Neural cell (in vitro differentiated cells): Measurements from ENCODE around the gene CDC37. TPM values are rescaled to one million over a fixed set of nuclear protein-coding genes. Genes with fewer than 3 reads are reported as not detected.

ENCODE experiments used
- H2AFZ ChIP-seq: fragments of 200-600, 300-800 bp; sonication (generic), shearing (Covaris generic); 2 replicates; pipeline ENCODE4 v1.6.0; 2014; ENCODE audit warnings: low read depth, mild to moderate bottlenecking, antibody characterized with exemption, low read length, moderate library complexity
- H3F3A ChIP-seq: fragments of 200-600 bp; shearing (Covaris generic); 2 replicates; pipeline ENCODE4 v1.6.1; 2016; ENCODE audit warnings: mild to moderate bottlenecking, moderate library complexity, mixed read lengths, antibody characterized with exemption, low read length; ENCODE audit not compliant: insufficient read depth, poor library complexity, severe bottlenecking
- H3K27ac ChIP-seq: fragments of 200-600, 300-800 bp; sonication (generic), shearing (Covaris generic); 2 replicates; pipeline ENCODE4 v1.5.1; 2014; ENCODE audit warnings: mild to moderate bottlenecking, low read length, moderate library complexity
- H3K27me3 ChIP-seq: fragments of 300-800, 200-600 bp; sonication (generic), shearing (Covaris generic); 2 replicates; pipeline ENCODE4 v1.6.0; 2014; ENCODE audit warnings: mild to moderate bottlenecking, low read depth, low read length, moderate library complexity; ENCODE audit not compliant: insufficient read depth
- H3K36me3 ChIP-seq: fragments of 300-800, 200-600 bp; sonication (generic), shearing (Covaris generic); 2 replicates; pipeline ENCODE4 v1.5.1; 2014; ENCODE audit warnings: mild to moderate bottlenecking, antibody characterized with exemption, low read length, moderate library complexity; ENCODE audit not compliant: insufficient read depth
- H3K4me2 ChIP-seq: fragments of 300-800, 200-600 bp; sonication (generic), shearing (Covaris generic); 2 replicates; pipeline ENCODE4 v1.6.0; 2014; ENCODE audit warnings: mild to moderate bottlenecking, low read length
- H3K4me3 ChIP-seq: fragments of 300-800, 200-600 bp; sonication (generic), shearing (Covaris generic); 2 replicates; pipeline ENCODE4 v1.5.1; 2014; ENCODE audit warnings: mild to moderate bottlenecking, low read length, moderate library complexity
- H3K79me2 ChIP-seq: fragments of 200-600 bp; shearing (Covaris generic); replicated peaks from 2 replicates; pipeline ENCODE4 v1.6.0; 2014; ENCODE audit warnings: mild to moderate bottlenecking, low read length, moderate library complexity; ENCODE audit not compliant: insufficient read depth
- H3K9ac ChIP-seq: fragments of 300-800, 200-600 bp; sonication (generic), shearing (Covaris generic); 2 replicates; pipeline ENCODE4 v1.6.1; 2016; ENCODE audit warnings: mild to moderate bottlenecking, low read length, mixed read lengths
- H3K9me2 ChIP-seq: fragments of 200-600 bp; shearing (Covaris generic); 2 replicates; pipeline ENCODE4 v1.6.1; 2016; ENCODE audit warnings: mild to moderate bottlenecking, low read length, mixed read lengths; ENCODE audit not compliant: insufficient read depth
- H3K9me3 ChIP-seq: fragments of 200-600, 300-800 bp; sonication (generic), shearing (Covaris generic); 2 replicates; pipeline ENCODE4 v1.6.1; 2016; ENCODE audit warnings: mild to moderate bottlenecking, mixed run types, low read length, moderate library complexity, mixed read lengths
- H4K20me1 ChIP-seq: fragments of 200-600 bp; shearing (Covaris generic); 2 replicates; pipeline ENCODE4 v1.6.1; 2016; ENCODE audit warnings: mild to moderate bottlenecking, mixed run types; ENCODE audit not compliant: insufficient read depth
- CTCF ChIP-seq: fragments of 450-650 bp; IDR thresholded peaks from 2 replicates; pipeline ENCODE4 v1.5.1; 2014; ENCODE audit warnings: antibody characterized with exemption, mild to moderate bottlenecking, moderate library complexity; ENCODE audit not compliant: poor library complexity, severe bottlenecking
- EP300 ChIP-seq: fragments of 450-650 bp; conservative IDR thresholded peaks from 2 replicates; pipeline ENCODE4 v1.6.1; 2014; ENCODE audit warnings: antibody characterized with exemption, mild to moderate bottlenecking, moderate library complexity; ENCODE audit not compliant: poor library complexity, severe bottlenecking
- EZH2 ChIP-seq: fragments of 200-600, 300-800 bp; shearing (Covaris generic), sonication (generic); IDR thresholded peaks from 2 replicates; pipeline ENCODE4 v1.6.1; 2014; ENCODE audit warnings: antibody characterized with exemption, low read length, borderline replicate concordance, mild to moderate bottlenecking; ENCODE audit not compliant: insufficient read depth, poor library complexity, severe bottlenecking
- MXI1 ChIP-seq: fragments of 450-650 bp; conservative IDR thresholded peaks from 2 replicates; pipeline ENCODE4 v1.6.1; 2014; ENCODE audit warnings: antibody characterized with exemption, mild to moderate bottlenecking; ENCODE audit not compliant: poor library complexity, severe bottlenecking
- POLR2AphosphoS5 ChIP-seq: IDR thresholded peaks from 2 replicates; pipeline ENCODE4 v1.6.1; 2012
- RAD21 ChIP-seq: fragments of 450-650 bp; conservative IDR thresholded peaks from 2 replicates; pipeline ENCODE4 v1.6.1; 2014; ENCODE audit warnings: antibody characterized with exemption, mild to moderate bottlenecking, moderate library complexity
- REST ChIP-seq: IDR thresholded peaks from 2 replicates; pipeline ENCODE4 v1.6.1; 2012; ENCODE audit warnings: borderline replicate concordance
- SMC3 ChIP-seq: fragments of 450-650 bp; conservative IDR thresholded peaks from 2 replicates; pipeline ENCODE4 v1.6.1; 2014; ENCODE audit warnings: antibody characterized with exemption, mild to moderate bottlenecking, moderate library complexity; ENCODE audit not compliant: poor library complexity
- TAF1 ChIP-seq: IDR thresholded peaks from 2 replicates; pipeline ENCODE4 v1.6.1; 2012; ENCODE audit warnings: low read depth
- polyA plus RNA-seq: library from polyadenylated mRNA; depleted of rRNA; stranded (reverse); fragments of >200 nt; gene quantifications from 2 replicates; pipeline ENCODE4 v1.2.3, GENCODE V29; 2014

CDC37 gene
- polyA plus RNA-seq, 1 donor from 2014 or later = 359 TPM

GRCh38 chr19:10353793-10354391 lies 49.5 kb downstream of the CDC37 start:
- no peaks in the 10 kb centered on the region for H4K20me1 ChIP-seq
- no peak overlapping the region for H3K4me2 ChIP-seq
- no peak overlapping the region for H2AFZ ChIP-seq
- no peaks in the 10 kb centered on the region for H3F3A ChIP-seq
- H3K36me3 ChIP-seq = no peaks in the 10 kb centered on the region
- H3K27ac ChIP-seq = no peak overlapping the region
- no peaks in the 10 kb centered on the region for H3K9me2 ChIP-seq
- no peak overlapping the region for H3K4me3 ChIP-seq
- H3K9ac ChIP-seq = no peak overlapping the region
- TF ChIP-seq TAF1 = no peak
- TF ChIP-seq RAD21 = no peak
- TF ChIP-seq REST = no peak
- no peak for TF ChIP-seq EP300
- TF ChIP-seq POLR2AphosphoS5 = no peak
- no peak for TF ChIP-seq MXI1
- no peak for TF ChIP-seq SMC3
- no peak for TF ChIP-seq EZH2
- no peak for TF ChIP-seq CTCF
- H3K27me3 ChIP-seq = no peaks in the 10 kb centered on the region
- H3K79me2 ChIP-seq = no peaks in the 10 kb centered on the region
- no peaks in the 10 kb centered on the region for H3K9me3 ChIP-seq

- Histone ChIP-seq H2AFZ (no peak overlapping the region), H3K36me3 (no peaks in the 10 kb centered on the region), H3K79me2 (no peaks in the 10 kb centered on the region), H3K9ac (no peak overlapping the region), H3K27ac (no peak overlapping the region), H3F3A (no peaks in the 10 kb centered on the region), H3K9me2 (no peaks in the 10 kb centered on the region), H3K4me3 (no peak overlapping the region), H3K9me3 (no peaks in the 10 kb centered on the region), H4K20me1 (no peaks in the 10 kb centered on the region), H3K4me2 (no peak overlapping the region), H3K27me3 (no peaks in the 10 kb centered on the region)
- TF ChIP-seq EZH2 (no peak), REST (no peak), POLR2AphosphoS5 (no peak), SMC3 (no peak), CTCF (no peak), RAD21 (no peak), MXI1 (no peak), TAF1 (no peak), EP300 (no peak)
Observed at GRCh38 chr19:10352764-10353671, 50.3 kb downstream of the CDC37 start.
